Smooth muscle cell (in vitro differentiated cells): ENCODE measurements around the gene MAGI2. TPM values are rescaled to one million over a fixed set of nuclear protein-coding genes. Genes with fewer than 3 reads are reported as not detected.
"Not testable (repeated sequence)": the region's sequence is repeated elsewhere in the genome, so short reads cannot be mapped to it uniquely, and the experiment has no call there.

ENCODE experiments used
- DNase-seq: peaks from one replicate; lab custom pipeline; 2025; ENCODE audit not compliant: unreplicated experiment; lab: John Stamatoyannopoulos, UW
- H2AFZ ChIP-seq: fragments of 200-600 bp; sonication (generic); 2 replicates; pipeline ENCODE4 v1.6.0; 2016; ENCODE audit warnings: antibody characterized with exemption, low read depth, mild to moderate bottlenecking
- H3F3A ChIP-seq: fragments of 200-600 bp; sonication (generic); 2 replicates; pipeline ENCODE4 v1.6.0; 2017; ENCODE audit warnings: antibody characterized with exemption, low read depth
- H3K27ac ChIP-seq: fragments of 200-600 bp; sonication (generic); 2 replicates; pipeline ENCODE4 v1.5.1; 2016; ENCODE audit warnings: low read depth, mild to moderate bottlenecking
- H3K27me3 ChIP-seq: fragments of 200-600 bp; sonication (generic); 2 replicates; pipeline ENCODE4 v1.6.1; 2016; ENCODE audit warnings: low read depth, mild to moderate bottlenecking
- H3K36me3 ChIP-seq: fragments of 200-600 bp; sonication (generic); 2 replicates; pipeline ENCODE4 v1.5.1; 2016; ENCODE audit warnings: low read depth
- H3K4me1 ChIP-seq: fragments of 200-600 bp; sonication (generic); 2 replicates; pipeline ENCODE4 v1.5.1; 2016; ENCODE audit warnings: low read depth
- H3K4me2 ChIP-seq: fragments of 200-600 bp; sonication (generic); 2 replicates; pipeline ENCODE4 v1.6.0; 2016; ENCODE audit warnings: mild to moderate bottlenecking
- H3K4me3 ChIP-seq: fragments of 200-600 bp; sonication (generic); 2 replicates; pipeline ENCODE4 v1.5.1; 2016; ENCODE audit warnings: mild to moderate bottlenecking
- H3K79me2 ChIP-seq: fragments of 200-600 bp; sonication (generic); 2 replicates; pipeline ENCODE4 v1.6.0; 2016; ENCODE audit warnings: low read depth, mild to moderate bottlenecking
- H3K9ac ChIP-seq: fragments of 200-600 bp; sonication (generic); 2 replicates; pipeline ENCODE4 v1.6.0; 2016; ENCODE audit warnings: low read depth
- H3K9me3 ChIP-seq: fragments of 200-600 bp; sonication (generic); replicated peaks from 2 replicates; pipeline ENCODE4 v1.5.1; 2016; ENCODE audit warnings: low read depth
- H4K20me1 ChIP-seq: fragments of 200-600 bp; sonication (generic); 2 replicates; pipeline ENCODE4 v1.6.0; 2016; ENCODE audit warnings: low read depth
- WGBS: methylation state at CpG from one replicate; pipeline ENCODE4 v1.1.7; 2016; ENCODE audit warnings: low lambda C conversion rate; 5-methylcytosine and 5-hydroxymethylcytosine counted together
- polyA plus RNA-seq: library from polyadenylated mRNA; unstranded; fragments of >200 nt; fragmentation: Nextera tagmentation; extraction: Ambion mirVana; gene quantifications from 2 replicates; pipeline ENCODE4 v1.2.1, GENCODE V29; 2016
- total RNA-seq: library from RNA; depleted of rRNA; stranded (reverse); fragments of >200 nt; gene quantifications from 2 replicates; pipeline ENCODE4 v1.2.3, GENCODE V29; 2014
- TF ChIP-seq, protein P1 (sequence below): fragments of 200-600 bp; sonication (generic); IDR thresholded peaks from 2 replicates; pipeline ENCODE4 v1.5.1; 2017; ENCODE audit warnings: borderline replicate concordance, mild to moderate bottlenecking, antibody characterized with exemption; ENCODE audit not compliant: insufficient read depth, poor library complexity, severe bottlenecking

Gene MAGI2
- total and polyA plus RNA-seq, 2 experiments from 2014 or later = 3.4 to 10.7 TPM

DNA sequence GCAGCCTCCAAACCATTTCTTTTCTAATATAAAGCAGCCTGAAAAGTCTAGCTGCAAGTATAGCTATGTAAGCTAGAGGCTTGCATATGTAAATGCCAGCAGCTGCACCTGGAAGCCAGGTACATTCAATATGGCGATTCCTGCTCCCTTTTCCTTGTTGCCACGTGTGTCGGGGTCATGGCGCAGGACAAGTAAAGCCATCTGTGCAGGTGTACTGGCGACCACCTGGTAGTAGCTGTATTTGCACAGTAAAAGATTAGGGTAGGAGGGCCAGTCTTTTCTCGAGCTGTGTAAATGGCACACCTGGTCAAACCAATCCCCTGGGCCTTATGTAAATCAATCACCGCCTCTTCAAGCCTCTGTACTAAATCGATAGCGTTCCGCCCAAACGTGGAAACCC lies 484.5 kb downstream of the MAGI2 start:
- Histone ChIP-seq H3K4me3 (no peak overlapping the region), H3K9ac (no peak overlapping the region), H3F3A (no peaks in the 10 kb centered on the region), H3K27me3 (no peaks in the 10 kb centered on the region), H3K9me3 (no peaks in the 10 kb centered on the region), H3K4me2 (no peak overlapping the region), H4K20me1 (no peaks in the 10 kb centered on the region), H3K79me2 (no peaks in the 10 kb centered on the region), H3K27ac (no peak overlapping the region), H3K4me1 (peaks cover 2% of the 10 kb centered on the region), H3K36me3 (no peaks in the 10 kb centered on the region), H2AFZ (no peak overlapping the region)
- 87% methylated on average over 11 of the region's 11 CpGs for WGBS
- TF ChIP-seq, protein P1, sequence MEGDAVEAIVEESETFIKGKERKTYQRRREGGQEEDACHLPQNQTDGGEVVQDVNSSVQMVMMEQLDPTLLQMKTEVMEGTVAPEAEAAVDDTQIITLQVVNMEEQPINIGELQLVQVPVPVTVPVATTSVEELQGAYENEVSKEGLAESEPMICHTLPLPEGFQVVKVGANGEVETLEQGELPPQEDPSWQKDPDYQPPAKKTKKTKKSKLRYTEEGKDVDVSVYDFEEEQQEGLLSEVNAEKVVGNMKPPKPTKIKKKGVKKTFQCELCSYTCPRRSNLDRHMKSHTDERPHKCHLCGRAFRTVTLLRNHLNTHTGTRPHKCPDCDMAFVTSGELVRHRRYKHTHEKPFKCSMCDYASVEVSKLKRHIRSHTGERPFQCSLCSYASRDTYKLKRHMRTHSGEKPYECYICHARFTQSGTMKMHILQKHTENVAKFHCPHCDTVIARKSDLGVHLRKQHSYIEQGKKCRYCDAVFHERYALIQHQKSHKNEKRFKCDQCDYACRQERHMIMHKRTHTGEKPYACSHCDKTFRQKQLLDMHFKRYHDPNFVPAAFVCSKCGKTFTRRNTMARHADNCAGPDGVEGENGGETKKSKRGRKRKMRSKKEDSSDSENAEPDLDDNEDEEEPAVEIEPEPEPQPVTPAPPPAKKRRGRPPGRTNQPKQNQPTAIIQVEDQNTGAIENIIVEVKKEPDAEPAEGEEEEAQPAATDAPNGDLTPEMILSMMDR = no peak
- DNase-seq = no peak

DNA sequence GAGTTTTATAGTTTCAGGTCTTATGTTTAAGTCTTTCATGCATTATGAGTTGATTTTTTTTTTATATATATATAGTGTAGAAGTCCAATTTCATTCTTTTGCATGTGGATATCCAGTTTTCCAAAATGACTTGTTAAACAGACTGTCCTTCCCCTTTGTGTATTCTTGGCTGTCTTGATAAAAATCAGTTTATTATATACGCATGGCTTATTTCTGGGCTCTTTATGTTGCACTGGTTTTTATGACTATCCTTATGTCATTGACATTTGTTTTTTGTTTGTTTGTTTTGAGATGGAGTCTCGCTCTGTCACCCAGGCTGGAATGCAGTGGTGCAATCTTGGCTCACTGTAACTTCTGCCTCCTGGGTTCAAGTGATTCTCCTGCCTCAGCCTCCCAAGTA lies 485.9 kb downstream of the MAGI2 start:
- H3K4me2 ChIP-seq, H3K27ac ChIP-seq, H3K9ac ChIP-seq, H3K4me1 ChIP-seq, H3K4me3 ChIP-seq, H2AFZ ChIP-seq, H4K20me1 ChIP-seq, H3K36me3 ChIP-seq, H3F3A ChIP-seq, DNase-seq, H3K79me2 ChIP-seq, H3K27me3 ChIP-seq, H3K9me3 ChIP-seq: not testable (repeated sequence)
- WGBS = 80% methylated on average over 2 of the region's 2 CpGs

DNA sequence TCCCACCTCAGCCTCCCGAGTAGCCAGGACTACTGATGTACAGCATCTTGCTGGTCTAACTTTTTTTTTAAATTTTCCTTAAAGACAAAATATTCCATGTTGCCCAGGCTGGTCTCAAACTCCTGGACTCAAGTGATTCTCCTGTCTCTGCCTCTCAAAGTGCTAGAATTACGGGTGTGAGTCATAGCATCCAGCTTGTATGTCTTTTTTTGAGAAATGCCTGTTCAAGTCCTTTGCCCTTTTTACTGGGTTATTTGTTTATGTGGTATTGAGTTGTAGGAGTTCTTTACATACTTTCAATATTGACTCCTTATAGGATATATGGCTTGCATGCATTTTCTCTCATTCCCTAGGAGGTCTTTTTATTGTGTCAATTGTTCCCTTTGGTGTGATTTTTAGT lies 486.4 kb downstream of the MAGI2 start:
- no peaks in the 10 kb centered on the region for H3F3A ChIP-seq
- H3K9ac ChIP-seq = no peak overlapping the region
- H2AFZ ChIP-seq = no peak overlapping the region
- WGBS = 93% methylated on average over 2 of the region's 2 CpGs
- H3K36me3 ChIP-seq = no peaks in the 10 kb centered on the region
- no peaks in the 10 kb centered on the region for H3K9me3 ChIP-seq
- TF ChIP-seq, protein P1 = no peak
- no peaks in the 10 kb centered on the region for H3K27me3 ChIP-seq
- DNase-seq = no peak
- H4K20me1 ChIP-seq = no peaks in the 10 kb centered on the region
- no peak overlapping the region for H3K4me3 ChIP-seq
- peaks cover 2% of the 10 kb centered on the region for H3K4me1 ChIP-seq
- no peak overlapping the region for H3K27ac ChIP-seq
- no peaks in the 10 kb centered on the region for H3K79me2 ChIP-seq
- H3K4me2 ChIP-seq = no peak overlapping the region

DNA sequence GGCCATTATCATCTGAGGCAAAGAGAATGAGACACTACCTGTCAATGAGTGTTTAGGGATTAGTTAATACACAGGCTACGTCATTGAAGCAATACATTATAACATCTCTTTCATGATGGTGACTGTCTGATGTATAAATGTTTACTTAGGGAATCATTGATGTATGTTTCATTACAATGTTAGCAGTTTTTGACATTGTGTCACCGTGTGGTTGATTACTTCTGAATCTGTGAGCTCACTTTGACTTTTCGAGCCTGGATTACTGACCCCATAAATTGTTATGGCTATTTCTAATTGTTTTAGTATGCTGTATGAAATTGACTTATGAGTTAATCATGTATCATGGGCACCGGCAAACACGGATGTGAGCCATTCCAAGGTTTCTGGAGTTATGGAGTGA lies 494.0 kb downstream of the MAGI2 start:
- no peak overlapping the region for H2AFZ ChIP-seq
- no peak overlapping the region for H3K27ac ChIP-seq
- H3K4me3 ChIP-seq = no peak overlapping the region
- no peaks in the 10 kb centered on the region for H3F3A ChIP-seq
- no peak for DNase-seq
- TF ChIP-seq, protein P1 = no peak
- H4K20me1 ChIP-seq = no peaks in the 10 kb centered on the region
- H3K79me2 ChIP-seq = no peaks in the 10 kb centered on the region
- no peaks in the 10 kb centered on the region for H3K4me1 ChIP-seq
- H3K27me3 ChIP-seq = no peaks in the 10 kb centered on the region
- no peak overlapping the region for H3K4me2 ChIP-seq
- H3K9ac ChIP-seq = no peak overlapping the region
- WGBS = 96% methylated on average over 5 of the region's 5 CpGs
- no peaks in the 10 kb centered on the region for H3K9me3 ChIP-seq
- no peaks in the 10 kb centered on the region for H3K36me3 ChIP-seq
